NCI-H128 (cell line): ENCODE results near the gene PHPT1.
A peak's percentile ranks its signal among the peaks of the same experiment; 100 is the strongest.
"Not testable (repeated sequence)": the region's sequence is repeated elsewhere in the genome, so short reads cannot be mapped to it uniquely, and the experiment has no call there.

ENCODE experiments used
- DNase-seq: peaks from one replicate; lab custom pipeline; 2025; ENCODE audit not compliant: unreplicated experiment; lab: John Stamatoyannopoulos, UW

Gene PHPT1

DNA sequence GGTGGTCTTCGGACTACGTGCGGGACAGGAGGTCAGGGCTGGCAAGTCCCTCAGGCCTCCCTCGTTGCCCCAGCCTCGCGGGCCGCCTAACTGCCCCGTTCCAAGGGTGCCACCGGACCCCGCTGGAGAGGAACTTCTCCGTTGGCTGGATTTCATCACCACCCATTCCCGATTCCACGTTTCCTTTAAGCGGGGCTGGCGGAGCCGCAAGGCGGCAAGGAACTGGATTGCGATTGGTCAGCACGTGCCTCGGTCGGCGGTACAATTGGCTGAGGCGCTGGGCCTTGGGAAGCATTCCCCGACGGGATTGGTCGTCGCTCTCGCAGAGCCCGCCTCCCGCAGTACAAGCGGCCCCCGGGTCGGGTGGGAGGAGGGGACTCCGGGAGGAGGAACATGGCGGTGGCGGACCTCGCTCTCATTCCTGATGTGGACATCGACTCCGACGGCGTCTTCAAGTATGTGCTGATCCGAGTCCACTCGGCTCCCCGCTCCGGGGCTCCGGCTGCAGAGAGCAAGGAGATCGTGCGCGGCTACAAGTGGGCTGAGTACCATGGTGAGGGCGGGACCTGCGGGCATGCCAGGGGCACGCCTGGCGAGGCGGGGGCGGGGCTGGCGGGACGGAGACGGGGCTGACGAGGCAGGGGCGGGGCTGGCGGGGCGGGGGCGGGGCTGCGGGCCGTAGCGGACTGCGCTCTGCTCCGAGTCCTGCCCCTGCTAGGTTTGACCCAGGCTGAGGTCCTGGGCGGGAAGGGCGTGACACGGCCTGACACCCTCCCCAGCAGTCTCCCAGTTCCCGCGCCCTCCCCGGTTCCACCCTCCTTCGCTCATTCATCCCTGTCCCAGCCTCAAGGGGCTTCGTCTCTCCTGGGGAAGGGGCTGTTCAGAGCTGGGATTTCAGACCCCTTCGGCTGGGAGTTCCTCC is at the start of gene PHPT1:
TSS of gene PHPT1 (plus strand) at position 372 of the 922 bp plus-strand sequence. CDS start at position 394, 22 bp downstream.
- peak; percentile 99 for DNase-seq

DNA sequence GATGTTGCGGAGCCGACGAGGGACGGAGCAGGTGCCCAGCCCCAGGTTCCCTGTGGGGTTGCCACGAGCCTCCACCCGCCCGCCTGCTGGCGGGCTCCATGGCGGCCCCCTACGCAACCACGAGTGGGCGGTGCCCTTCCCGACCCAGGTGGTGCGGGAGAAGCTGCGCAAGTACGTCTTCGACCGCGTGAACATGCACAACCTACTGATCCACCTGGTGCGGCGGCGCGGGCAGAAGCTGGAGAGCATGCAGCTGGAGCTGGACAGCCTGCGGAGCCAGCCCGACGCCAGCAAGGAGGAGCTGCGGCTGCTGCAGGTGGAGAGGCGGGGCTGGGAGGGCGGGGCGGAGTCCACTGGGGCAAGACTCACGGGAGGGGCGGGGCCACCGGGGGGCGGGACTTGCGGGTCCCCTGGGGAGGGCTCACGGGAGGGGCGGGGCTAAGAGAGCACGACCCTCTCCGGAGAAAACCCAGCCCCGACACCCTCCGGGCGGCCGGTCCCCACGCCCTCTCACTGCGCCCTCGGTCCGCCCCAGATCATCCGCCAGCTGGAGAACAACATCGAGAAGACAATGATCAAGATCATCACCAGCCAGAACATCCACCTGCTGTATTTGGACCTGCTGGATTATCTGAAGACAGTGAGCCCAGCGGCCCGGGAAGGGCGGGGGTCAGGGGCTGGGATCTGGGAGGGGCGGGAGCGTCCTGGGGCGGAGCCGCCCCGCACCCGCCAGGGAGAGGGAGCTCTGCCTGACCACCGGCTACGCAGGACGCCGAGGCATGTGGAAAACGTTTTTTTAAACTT is 49.2 kb upstream of the PHPT1 start:
- DNase-seq: peak; percentile 77

DNA sequence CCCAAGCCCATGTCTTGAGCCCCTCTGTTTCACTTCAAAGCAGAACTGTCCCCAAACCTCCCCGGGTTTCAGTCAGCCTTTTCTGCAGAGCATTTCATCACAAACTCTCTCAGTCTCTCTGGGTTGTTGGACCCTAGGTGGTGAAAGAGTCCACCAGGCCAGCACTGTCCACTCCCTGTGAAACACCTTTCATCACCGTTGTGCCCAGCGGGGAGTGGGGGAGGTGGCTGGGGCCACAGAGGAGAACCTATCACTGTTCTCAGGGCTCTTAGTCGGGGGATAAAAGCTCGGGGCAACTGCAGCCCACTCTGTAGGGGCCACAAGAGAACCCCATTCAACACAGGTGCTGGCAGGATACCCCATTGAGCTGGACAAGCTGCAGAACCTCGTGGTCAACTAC is 46.9 kb upstream of the PHPT1 start:
- DNase-seq: no peak

DNA sequence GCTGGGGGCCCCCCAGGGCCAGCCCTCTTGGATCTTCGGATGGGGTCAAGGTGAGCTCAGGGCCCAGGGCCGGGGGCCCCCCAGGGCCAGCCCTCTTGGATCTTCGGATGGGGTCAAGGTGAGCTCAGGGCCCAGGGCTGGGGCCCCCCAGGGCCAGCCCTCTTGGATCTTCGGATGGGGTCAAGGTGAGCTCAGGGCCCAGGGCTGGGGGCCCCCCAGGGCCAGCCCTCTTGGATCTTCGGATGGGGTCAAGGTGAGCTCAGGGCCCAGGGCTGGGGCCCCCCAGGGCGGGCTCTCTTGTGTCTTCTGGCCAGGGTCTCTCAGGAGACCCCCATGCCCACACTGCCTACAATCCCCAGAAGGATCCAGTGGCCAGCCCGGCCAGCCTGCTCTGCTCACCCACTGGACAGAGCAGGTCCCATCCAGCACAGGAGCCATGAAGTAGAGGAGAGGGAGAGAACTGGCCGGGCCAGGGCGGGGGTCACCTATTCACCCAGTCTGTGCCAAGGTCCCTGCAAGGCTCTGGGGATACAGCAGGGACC is 46.1 kb upstream of the PHPT1 start:
- not testable (repeated sequence) for DNase-seq

DNA sequence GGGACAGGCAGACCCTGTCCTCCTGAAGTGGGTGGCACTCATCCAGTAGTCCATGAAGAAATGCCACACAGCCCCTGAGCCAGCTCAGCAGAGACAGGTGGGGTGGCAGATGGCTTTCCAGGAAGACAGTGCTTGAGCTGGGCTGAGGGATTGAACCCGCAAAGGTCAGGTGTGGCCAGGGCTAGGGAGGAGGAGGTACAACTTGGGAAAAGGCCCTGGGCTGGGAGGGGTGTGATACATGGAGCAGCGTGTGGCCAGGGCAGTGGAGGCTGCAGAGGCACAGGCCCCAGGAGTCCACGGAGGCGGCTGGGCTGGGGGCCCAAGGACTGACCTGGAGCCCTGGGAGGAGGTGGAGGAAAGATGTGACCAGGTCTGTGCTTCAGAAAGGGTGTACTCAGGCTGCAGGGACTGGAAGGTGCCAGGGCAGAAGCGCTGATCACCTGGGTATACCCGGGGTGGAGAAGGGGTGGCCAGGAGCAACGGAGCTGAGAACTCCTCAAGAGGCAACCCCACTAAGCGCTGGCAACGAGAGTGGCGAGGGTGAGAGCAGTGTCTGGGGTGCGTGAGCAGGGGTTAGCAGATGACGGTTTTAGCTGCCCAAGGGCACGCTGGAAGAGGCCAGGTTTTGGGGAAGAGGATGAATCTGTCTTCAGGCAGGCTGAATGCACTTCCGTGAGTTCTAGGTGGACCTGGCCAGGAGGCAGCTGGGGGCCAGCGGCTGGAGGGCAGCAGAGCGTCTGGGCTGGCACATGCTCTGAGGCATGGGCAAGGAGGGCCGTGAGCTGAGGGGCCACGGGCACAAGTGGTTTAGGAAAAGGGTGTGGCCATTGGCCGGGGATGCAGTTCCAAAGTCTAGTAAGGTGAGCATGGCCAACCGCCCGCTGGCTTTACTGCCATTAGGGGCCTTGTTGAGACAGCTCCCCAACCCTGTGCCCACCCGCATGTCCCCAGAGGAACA is 45.4 kb upstream of the PHPT1 start:
- no peak for DNase-seq

DNA sequence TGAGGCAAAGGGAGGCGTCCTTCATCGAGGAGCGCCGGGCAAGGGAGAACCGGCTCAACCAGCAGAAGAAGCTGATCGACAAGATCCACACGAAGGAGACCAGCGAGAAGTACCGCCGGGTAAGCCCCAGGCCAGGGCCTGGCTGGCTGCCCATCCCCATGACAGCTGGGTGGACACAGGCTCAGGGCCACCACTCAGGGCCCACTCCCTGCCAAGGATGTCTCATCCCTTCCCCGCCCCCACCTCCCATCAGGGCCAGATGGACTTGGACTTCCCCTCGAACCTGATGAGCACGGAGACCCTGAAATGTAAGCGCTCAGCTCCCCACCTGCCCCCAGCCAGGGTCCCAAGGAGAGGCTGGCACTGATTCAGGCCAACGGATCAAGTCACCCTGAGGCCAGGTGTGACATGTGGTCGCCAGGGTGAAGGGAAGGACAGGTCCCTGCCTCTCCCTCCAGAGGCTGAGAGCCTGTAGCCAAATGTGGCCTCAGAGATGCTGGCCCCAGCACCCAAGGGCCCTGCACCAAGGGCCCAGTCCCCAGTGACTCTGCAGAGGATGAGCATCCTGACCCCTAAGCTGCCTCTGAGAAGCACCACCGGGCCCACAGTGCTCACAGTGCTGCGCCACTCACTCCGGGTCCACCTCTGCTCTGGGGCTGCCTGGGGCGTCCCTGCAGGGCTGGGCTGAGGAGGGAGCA is 44.6 kb upstream of the PHPT1 start:
- no peak for DNase-seq

DNA sequence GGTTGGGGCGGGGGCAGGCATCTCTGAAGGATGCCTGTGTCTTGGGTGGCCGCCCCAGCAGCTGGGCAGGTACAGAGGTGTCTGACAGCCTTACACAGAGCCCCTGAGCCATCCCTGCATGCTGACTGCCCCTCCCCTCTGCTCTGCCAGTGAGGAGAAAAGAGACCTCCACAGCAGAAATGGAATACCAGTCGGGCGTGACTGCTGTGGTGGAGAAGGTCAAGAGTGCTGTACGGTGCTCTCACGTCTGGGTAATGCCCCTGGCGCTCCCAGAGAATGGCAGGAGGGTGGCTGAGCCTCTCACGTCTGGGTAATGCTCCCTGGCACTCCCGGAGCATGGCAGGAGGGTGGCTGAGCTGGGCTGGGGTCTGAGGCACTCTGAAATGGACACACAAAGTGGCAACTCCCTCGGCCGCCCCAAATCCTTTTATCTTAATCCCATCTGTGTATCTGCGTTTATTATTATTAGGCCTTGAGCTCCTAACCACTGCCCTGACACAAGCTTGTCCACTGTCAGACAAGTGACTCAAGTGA is 43.9 kb upstream of the PHPT1 start:
- DNase-seq: no peak

DNA sequence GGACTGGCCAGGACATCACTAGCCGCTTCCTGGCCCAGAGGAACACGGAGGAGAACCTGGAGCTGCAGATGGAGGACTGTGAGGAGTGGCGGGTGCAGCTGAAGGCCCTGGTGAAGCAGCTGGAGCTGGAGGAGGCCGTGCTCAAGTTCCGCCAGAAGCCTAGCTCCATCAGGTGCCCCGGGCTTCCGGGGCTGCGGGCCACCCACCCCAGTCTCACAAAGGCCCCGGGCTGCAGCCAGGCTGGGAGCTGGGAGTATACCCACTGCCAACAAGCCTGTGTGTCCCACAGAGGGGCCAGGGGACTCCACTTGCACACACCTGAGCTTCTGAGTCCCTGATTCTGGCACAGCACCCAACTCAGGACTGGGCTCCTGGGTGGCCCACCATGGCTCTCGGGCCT is 43.1 kb upstream of the PHPT1 start:
- no peak for DNase-seq

DNA sequence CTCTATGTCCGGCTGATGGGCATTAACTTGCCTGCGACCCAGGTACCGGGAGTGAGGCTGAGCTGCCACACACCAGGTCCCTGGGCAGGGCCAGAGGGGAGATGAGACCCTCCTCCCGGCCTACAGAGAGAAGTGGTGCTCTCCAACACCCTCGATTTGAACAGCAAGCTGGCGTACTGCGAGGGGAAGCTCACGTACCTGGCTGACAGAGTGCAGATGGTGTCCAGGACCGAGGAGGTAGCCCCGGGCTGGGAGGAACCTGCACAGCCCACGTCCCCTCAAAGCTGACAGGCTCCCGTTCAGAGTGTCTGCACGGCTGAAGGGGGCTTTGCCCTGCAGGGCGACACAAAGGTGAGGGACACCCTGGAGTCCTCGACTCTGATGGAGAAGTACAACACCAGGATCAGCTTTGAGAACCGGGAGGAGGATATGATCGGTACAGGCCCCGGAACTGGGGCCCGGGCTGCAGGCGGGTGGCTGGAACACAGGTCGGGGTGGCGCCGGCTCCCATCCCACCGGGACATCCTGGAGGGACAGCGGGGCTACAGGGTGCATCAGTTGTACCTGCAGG is 42.5 kb upstream of the PHPT1 start:
- DNase-seq: no peak

DNA sequence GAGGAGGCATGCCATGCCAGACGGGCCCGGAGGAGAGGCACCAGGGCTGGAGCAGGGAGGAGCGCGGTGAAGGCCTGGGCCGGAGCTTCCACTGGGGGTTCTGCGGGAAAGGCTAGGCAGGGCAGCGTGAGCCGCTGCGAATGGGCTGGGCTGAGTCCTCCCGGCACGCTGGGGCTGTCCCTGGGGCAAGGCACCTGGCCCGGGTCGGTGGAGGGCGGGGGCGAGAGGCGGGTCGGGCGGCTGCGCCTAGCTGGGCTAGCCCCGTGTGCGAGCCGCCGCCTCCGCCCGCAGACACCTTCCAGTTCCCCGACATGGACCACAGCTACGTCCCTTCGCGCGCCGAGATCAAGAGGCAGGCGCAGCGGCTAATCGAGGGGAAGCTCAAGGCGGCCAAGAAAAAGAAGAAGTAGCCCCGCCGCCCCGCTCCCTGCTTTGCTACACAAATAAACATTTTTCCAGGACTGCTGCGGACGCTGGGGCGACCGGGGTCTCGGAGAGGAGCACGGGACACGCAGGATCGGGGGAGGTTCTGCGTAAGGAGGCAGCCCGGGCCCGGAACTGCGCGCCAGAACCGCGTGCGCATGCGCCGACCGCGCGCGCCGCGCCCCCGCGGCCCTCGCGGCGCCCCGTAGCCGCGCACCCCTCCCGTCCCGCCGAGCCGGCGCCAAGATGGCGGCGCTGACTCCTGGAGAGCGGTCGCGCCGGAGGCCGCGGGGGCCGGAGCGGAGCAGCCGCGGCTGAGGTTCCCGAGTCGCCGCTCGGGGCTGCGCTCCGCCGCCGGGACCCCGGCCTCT is 41.7 kb upstream of the PHPT1 start, which contains the start of gene RABL6:
TSS of gene RABL6 (plus strand) at position 668 of the 794 bp plus-strand sequence. CDS start 249 bp downstream, outside the sequence.
- peak; percentile 69 for DNase-seq

DNA sequence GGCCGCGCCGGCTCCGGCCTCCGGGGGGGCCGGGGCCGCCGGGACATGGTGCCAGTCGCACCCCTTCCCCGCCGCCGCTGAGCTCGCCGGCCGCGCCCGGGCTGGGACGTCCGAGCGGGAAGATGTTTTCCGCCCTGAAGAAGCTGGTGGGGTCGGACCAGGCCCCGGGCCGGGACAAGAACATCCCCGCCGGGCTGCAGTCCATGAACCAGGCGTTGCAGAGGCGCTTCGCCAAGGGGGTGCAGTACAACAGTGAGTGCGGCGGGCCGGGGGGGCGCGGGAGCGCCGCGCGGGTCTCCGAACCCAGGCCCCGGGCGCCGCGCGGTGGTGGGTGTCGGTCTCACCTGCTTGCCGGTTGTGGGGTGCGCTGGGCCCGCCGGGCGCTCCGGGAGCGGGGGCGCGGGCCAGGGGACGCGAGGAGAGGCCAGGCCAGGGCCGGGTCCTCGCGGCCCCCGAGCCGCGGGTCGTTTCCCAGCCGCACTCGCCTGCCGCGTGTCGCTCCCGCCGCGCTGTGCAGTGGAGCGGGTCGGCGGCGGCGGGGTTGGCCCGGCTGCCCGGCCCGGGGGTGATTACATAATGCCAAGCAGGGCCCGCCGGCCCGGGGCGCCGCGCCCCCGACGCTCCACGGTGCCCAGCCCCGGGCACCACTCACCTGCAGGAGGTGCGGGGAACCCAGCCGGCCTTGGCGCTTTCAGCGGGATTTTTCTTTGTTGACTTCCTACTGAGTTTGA is 41.0 kb upstream of the PHPT1 start:
- no peak for DNase-seq

DNA sequence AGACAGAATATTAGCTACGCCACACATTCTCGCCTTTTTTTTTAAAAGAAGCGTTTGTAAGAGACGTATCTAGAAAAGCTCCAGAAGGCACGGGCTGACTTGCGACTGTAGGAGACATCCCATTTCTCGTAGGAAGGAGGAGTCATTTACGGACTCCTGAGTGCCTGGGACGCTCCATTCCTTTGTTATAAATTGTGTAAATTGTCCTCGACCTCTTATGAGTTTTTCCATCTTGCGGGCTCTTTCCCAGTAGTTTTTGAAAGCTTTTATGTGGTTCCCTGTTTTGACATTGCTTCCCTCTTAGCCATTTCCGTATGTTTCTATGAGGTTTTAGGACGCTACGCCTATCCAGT is 40.4 kb upstream of the PHPT1 start:
- DNase-seq: no peak

DNA sequence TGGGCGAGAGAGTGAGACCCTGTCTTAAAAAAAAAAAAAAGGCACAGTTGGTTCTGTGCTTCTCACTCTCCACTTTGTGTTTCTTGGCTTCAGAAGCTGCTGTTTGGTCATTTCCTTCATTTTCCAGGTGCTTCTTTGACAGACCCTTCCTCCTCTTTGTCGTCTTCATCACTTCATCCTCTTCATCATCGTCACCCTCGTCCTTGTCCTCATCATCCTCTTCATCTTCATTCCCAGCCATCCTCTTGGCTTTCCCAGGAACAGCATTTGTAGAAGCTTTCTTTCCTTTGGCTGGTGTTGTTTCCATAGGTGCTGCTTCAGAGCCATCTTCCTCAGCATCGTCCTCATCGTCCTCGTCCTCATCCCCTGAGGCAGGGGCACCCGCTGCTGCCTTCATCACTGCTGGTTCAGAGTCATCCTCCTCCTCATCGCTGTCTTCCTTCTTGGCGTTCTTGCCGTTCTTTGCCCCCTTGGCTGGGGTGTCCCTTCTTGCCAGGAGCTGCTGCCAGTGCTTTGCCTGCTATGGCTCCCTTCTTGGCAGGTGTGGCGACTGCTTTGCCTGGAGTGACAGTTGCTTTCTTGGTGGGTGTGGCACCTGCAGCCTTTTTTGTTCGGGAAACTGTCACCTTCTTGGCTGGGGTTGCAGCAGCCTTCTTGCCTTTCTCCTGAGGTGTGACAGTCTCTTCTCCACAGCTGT is 34.3 kb upstream of the PHPT1 start:
- no peak for DNase-seq

DNA sequence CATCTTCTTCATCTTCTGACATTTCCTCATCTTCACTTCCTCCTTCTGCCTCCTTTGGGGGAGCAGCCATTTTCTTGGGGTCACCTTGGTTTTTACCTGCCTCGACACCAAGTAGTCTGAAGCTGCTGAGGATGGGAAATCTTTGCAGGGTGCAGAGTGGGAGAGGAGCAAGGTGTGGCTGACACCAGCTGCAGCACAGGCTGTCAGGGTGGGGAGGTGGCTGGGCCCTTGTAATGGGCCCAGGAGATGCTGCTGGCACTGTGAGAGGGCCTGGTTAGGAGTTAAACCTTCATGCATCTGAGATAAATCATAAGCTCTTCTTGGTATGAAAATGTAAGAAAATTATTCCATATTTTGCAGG is 33.8 kb upstream of the PHPT1 start:
- no peak for DNase-seq

DNA sequence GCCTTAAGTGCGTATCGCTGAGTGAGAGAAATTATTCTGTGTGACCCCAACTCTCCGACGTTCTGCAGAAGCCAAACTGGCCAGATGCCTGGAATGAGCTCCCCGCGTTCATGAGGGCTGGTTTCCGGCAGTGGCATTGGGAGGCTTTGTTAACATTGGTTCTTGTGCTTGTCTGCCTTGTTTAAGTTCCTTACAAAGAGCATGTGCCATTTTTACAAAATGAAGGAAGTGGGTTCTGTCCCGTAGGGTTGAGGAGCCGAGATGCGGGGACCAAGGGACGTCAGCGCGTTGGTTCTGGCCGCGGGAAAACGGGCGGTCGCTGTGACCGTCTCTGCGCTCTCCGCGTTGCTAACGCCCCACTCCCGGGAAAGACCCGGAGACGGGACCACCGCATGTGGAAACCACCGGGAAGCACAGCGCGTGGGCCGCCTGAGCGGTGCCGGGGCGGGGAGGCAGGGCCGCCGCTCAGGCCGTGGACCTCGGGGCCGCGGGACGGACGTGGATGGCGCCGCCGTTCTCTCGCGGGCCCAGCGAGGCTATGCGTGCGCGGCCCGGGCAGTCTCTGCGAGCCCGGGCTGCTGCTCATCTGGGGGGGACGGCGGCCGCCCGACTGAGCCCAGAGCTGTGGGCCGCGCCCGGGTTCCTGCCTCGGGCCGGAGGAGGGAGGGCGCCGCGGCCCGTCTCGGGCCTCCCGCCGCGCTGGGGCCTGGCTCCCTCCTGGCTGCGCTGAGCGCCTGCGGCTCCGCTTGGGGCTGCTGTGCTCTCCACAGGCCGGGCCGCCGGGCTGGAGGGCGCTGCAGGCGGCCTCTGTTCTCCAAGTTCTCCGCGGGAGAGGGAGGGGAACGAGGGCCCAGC is 28.0 kb upstream of the PHPT1 start:
- DNase-seq: no peak

DNA sequence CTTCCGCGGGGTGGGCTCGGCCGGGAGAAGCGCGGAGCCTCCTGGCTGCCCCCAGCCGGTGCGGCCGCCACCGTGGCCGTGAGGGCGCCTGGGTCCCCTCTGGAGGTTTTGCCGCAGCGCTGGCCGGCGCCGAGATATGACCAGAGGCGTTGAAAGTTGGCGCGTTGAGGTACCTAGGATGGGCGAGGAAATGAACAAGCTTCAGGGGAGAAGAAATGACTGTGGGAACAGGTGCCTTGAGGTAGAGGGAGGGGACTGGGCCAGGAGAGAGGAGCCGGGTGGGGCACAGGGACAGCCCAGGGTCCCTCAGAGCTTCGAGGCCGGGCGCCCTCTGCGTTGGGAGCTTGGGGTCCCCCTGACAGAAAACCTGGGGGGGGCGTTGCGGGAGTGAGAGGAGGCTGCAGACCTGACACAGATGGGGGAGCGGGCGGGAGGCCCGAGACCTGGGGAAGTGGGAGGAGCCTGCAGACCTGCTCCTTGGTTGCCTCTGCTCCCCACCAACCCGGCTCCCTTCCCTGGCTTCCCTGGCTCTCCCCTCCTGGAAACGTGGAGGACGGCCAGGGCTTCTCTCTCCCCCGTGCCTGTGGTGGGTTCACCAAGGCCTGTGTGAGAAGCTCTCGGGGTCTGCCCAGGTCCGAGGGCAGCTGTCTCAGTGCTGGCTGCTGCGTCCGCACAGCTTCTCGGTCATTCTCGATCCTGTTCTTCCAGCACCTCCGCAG is 27.2 kb upstream of the PHPT1 start:
- DNase-seq: no peak
